Aorta (tissue), 5 donors: ENCODE results near the gene PBX4. TPM values are rescaled to one million over a fixed set of nuclear protein-coding genes. Genes with fewer than 3 reads are reported as not detected.
"Not testable (repeated sequence)": the region's sequence is repeated elsewhere in the genome, so short reads cannot be mapped to it uniquely, and the experiment has no call there.

Source experiments
- ATAC-seq: fragments of 200-7000 bp; cut with Tn5 transposase; one replicate; pipeline ENCODE4 v1.9.1; 2022; ENCODE audit warnings: moderate library complexity; ENCODE audit not compliant: low FRiP score
- DNase-seq, 2 donors: peaks; one replicate each; pipeline ENCODE4 v3.0.0-alpha.2; 2020
- H3K27ac ChIP-seq, 2 donors: one replicate each; pipeline ENCODE4 v1.5.1; 2013; ENCODE audit warnings: low read length in 2 of 2, mild to moderate bottlenecking in 2 of 2, moderate library complexity in 2 of 2, control low read depth in 1 of 2, inconsistent platforms in 1 of 2, low read depth in 1 of 2
- H3K27me3 ChIP-seq, 2 donors: one replicate each; pipeline ENCODE4 v1.6.1; 2013; ENCODE audit warnings: control low read depth in 1 of 2, low read length in 1 of 2, mild to moderate bottlenecking in 1 of 2, moderate library complexity in 1 of 2; ENCODE audit not compliant: insufficient read depth in 2 of 2, control insufficient read depth in 1 of 2
- H3K36me3 ChIP-seq, 2 donors: one replicate each; pipeline ENCODE4 v1.6.1; 2013; ENCODE audit warnings: control low read depth in 1 of 2, low read length in 1 of 2, mild to moderate bottlenecking in 1 of 2; ENCODE audit not compliant: insufficient read depth in 2 of 2, control insufficient read depth in 1 of 2
- H3K4me1 ChIP-seq, 2 donors: one replicate each; pipeline ENCODE4 v1.6.1; 2013; ENCODE audit warnings: low read length in 2 of 2, control low read depth in 1 of 2, mild to moderate bottlenecking in 1 of 2, moderate library complexity in 1 of 2; ENCODE audit not compliant: insufficient read depth in 2 of 2, control insufficient read depth in 1 of 2
- H3K4me3 ChIP-seq, 2 donors: one replicate each; pipeline ENCODE4 v1.5.1; 2013; ENCODE audit warnings: low read length in 2 of 2, control low read depth in 1 of 2, mild to moderate bottlenecking in 1 of 2
- H3K9me3 ChIP-seq: one replicate; pipeline ENCODE4 v1.6.1; 2013; ENCODE audit warnings: mild to moderate bottlenecking, low read length; ENCODE audit not compliant: control insufficient read depth
- WGBS, 2 donors: extraction: QIAGEN DNeasy Blood & Tissue Kit; methylation state at CpG; one replicate each; pipeline ENCODE4 v1.1.7; 2013; 5-methylcytosine and 5-hydroxymethylcytosine counted together
- intact Hi-C, 2 donors: fragments of 100-400 bp; cut with DNase I; formaldehyde crosslinking; loops; one replicate each; pipeline versions ENCODE4 v1.14.2 to v1.15.0; 2022
- long read RNA-seq, 2 donors: library from polyadenylated mRNA; unstranded; transcript quantifications; one replicate each; pipeline ENCODE4 v2.0.0, GENCODE V29; 2020 to 2021
- polyA plus RNA-seq, 2 donors: library from polyadenylated mRNA; stranded (reverse); fragments of 200-250 nt; gene quantifications; one replicate each; pipeline ENCODE4 v1.2.3, GENCODE V29; 2013
- total RNA-seq, 2 donors: library from RNA; stranded (reverse); fragmentation: NEBNext Ultra II Directional; extraction: Animal tissue kit (Norgen Biotek cat#: 25700); gene quantifications; one replicate each; pipeline ENCODE4 v1.2.1, GENCODE V29; 2021
- donor health status: healthy with polysubstance abuse.
- donor health status: Bipolar disorder and iron deficiency.
- donor health status: DM: no; HTN: no; CAD: no.
- donor health status: DM: no; HTN: no; CAD: no.
- donor health status: DM: yes; HTN: yes; CAD: no.

PBX4 gene, protein sequence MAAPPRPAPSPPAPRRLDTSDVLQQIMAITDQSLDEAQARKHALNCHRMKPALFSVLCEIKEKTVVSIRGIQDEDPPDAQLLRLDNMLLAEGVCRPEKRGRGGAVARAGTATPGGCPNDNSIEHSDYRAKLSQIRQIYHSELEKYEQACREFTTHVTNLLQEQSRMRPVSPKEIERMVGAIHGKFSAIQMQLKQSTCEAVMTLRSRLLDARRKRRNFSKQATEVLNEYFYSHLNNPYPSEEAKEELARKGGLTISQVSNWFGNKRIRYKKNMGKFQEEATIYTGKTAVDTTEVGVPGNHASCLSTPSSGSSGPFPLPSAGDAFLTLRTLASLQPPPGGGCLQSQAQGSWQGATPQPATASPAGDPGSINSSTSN
- total RNA-seq = 1 to 10 TPM in 1 of 2 donors, under 1 TPM in 1; 0.65 to 1.4 TPM
- 1 to 10 TPM in 1 of 2 donors, not detected in 1; 1.5 TPM for polyA plus RNA-seq
- long read RNA-seq, donor 1 = 0 reads
- long read RNA-seq, donor 2, partial matches to known transcripts = 0 of 1 reads
- long read RNA-seq, donor 2, other reads (novel, unspliced or antisense) = 1 of 1 reads

DNA sequence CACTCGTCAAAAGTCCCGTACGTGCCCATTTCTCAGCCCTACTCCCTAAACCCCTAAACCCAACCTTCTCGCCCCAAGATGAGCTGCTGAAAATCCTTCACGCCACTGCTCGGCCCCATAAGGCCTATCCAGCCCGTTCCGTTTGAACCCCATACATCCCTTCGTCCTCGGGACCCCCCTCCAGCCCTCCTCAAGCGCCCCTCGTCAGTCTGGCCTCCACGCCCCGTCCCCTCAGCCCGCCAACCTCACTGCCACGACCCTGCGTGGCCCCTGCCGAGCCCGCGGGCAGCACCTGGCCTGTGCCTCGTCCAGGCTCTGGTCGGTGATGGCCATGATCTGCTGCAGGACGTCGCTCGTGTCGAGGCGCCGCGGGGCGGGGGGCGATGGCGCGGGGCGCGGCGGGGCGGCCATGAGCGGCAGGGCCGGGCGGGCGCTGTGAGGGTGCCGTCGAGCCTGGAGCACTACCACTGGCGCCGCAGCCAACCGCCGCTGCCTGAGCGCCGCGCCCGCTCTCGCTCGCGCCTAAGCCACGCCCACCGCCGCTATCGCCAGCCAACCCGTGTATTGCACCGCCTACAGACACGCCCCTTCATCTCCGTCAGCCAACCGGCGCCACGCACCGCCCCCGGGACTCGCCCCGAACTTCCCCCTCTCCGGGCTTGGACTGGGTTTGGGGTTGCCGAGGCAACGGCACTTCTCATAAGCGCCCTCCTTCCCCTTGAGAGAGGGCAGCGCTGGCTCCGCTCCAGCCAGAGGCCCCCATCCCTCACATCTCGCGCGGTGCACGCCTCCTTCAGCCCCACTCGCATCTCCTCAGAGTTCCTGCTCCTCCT, at the start of gene PBX4:
TSS of gene PBX4 (minus strand) at position 469 of the 833 bp plus-strand sequence. CDS start at position 411, 58 bp downstream.
- Histone ChIP-seq H3K4me3 (no peak within 1 kb of the TSS), H3K4me1 (no peaks in the 10 kb centered on the region), H3K9me3 (no peaks in the 10 kb centered on the region), H3K27me3 (no peaks in the 10 kb centered on the region), H3K36me3 (no peaks in the 10 kb centered on the region), H3K27ac (no peak within 1 kb of the TSS)
- DNase-seq = peak; percentile 96 to 97
- intact Hi-C loops = no loop called here
- 5 to 6% methylated on average over 54 to 80 of the region's 80 CpGs for WGBS, 2 donors
- ATAC-seq = peak; percentile 96

DNA sequence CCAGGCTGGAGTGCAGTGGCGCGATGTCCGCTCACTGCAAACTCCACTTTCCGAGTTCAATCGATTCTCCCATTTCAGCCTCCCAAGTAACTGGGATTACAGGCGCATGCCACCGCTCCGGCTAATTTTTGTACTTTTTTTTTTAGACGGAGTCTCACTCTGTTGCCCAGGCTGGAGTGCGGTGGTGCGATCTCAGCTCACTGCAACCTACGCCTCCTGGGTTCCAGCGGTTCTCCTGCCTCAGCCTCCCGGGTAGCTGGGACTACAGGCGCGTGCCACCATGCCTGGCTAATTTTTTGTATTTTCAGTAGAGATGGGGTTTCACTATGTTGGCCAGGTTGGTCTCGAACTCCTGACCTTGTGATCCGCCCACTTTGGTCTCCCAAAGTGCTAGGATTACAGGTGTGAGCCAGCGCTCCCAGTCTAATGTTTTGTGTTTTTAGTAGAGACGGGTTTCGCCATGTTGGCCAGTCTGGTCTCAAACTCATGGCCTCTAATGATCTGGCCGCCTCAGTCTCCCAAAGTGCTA, 47.0 kb upstream of the PBX4 start:
- not testable (repeated sequence) for H3K27ac ChIP-seq, H3K9me3 ChIP-seq, H3K4me3 ChIP-seq, H3K27me3 ChIP-seq, H3K4me1 ChIP-seq, DNase-seq, ATAC-seq, H3K36me3 ChIP-seq
- intact Hi-C loops = loop anchor here in 1 of 2 donors (5.0 to 10.0 kb wide), 2 partner anchors 67 to 159 kb away; partner anchors contain the start of genes ZNF14 and ZNF506
- WGBS, 2 donors = 97% methylated on average over 22 of the region's 22 CpGs

DNA sequence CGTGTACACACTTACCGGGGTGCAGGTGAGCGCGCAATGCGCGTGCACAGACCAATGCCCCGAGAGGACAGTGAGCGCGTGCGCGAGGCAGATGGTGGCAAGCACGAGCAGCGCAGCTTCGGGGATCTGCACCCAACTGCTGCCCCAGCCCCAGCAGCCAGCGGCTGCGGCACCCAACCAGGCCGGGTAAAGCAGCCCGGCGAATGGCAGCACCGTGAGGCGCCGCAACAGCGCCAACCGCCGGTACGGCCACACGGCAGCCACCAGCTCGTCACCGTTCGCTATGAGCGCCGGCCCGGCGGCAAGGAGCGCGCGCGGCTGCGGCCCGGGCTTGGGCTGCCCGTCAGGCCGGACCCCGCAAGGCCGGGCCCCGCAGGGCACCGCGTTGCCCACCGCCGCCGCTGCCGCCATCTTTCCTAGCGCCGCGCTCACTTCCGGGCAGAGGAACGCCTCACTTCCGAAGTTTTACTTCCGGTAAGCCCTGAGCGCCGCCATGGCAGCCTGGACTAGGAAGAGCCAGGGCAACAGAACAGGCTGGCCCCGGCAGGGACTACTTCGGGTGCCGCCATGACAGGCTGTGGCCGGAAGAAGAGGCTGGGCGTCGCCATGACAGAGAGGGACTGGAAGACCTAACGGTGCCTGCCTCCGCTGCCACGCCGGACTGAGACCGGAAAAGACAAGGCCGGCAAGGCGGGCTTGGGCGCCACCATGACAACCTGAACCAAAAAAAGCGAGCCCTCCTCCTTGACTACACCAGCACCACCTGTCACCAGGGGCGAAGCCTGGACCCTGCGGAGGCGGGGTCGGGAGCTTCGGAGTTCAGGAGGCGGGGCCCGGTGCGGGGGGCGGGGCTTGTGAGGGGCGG, 45.0 kb upstream of the PBX4 start, which contains the start of gene ATP13A1:
TSS of gene ATP13A1 (minus strand) at position 421 of the 865 bp plus-strand sequence. CDS start at position 411, 10 bp downstream.
- 0 to 1% methylated on average over 70 to 85 of the region's 85 CpGs for WGBS, 2 donors
- peak; percentile 98 for ATAC-seq
- Histone ChIP-seq H3K4me1 (peaks cover 0 to 1% of the 10 kb centered on the region in 2 donors), H3K36me3 (no peaks in the 10 kb centered on the region), H3K9me3 (no peaks in the 10 kb centered on the region), H3K27ac (peak within 1 kb of the TSS in 1 of 2 donors; percentile 55), H3K4me3 (peak within 1 kb of the TSS; percentile 87 to 96), H3K27me3 (no peaks in the 10 kb centered on the region)
- DNase-seq = peak; percentile 98
- intact Hi-C loops = loop anchor here in 1 of 2 donors (1.0 to 10.0 kb wide), 3 partner anchors 20 to 161 kb away; partner anchors contain the start of genes GMIP and ZNF506

DNA sequence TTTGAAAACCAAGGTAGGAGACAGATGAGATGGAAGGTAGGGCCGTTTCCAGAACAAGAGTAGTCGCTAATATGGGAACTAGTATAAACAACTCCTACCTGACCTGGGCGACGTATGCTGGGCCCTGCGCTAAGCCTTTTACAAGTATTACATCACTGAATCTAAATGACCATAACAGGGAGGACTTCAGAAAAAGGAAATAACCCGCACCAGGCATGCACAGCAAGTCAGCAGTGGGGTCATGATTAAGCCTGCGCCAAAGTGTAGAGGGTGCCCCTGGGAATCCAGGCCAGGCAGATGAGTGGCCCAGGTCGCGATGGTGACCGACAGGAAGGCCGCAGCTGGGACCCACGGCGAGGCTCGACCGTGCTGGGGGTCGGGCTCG, 44.4 kb upstream of the PBX4 start:
- no peaks in the 10 kb centered on the region for H3K9me3 ChIP-seq
- no peak for DNase-seq
- H3K27ac ChIP-seq = peak overlapping the region in 1 of 2 donors; percentile 55
- 6 to 8% methylated on average over 16 to 17 of the region's 17 CpGs for WGBS, 2 donors
- intact Hi-C loops = loop anchor here in 1 of 2 donors (1.0 to 10.0 kb wide), 3 partner anchors 20 to 162 kb away; partner anchors contain the start of genes GMIP and ZNF506
- peaks cover 0 to 1% of the 10 kb centered on the region in 2 donors for H3K4me1 ChIP-seq
- H3K36me3 ChIP-seq = peaks cover 0 to under 1% of the 10 kb centered on the region in 2 donors
- peak overlapping the region; percentile 87 to 96 for H3K4me3 ChIP-seq
- ATAC-seq = no peak
- H3K27me3 ChIP-seq = no peaks in the 10 kb centered on the region

DNA sequence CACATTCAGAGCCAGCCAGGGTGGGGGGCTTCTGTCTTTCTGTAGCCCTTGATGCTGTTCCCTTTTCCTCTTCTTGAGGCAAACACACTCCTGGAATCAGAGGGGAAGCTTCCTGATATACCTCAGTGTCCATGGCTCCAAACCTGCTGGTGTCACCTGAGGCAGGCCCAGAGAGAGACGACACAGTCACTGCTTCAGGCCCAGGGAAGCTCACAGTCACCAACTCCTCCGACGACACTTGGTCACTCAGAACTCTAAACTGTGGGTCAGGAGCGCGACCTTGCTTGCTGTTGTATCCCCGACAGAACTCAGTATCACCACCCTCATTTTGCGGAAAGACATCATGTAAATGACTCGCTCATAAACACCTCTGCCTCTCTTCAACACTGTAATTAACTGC, 43.9 kb upstream of the PBX4 start:
- intact Hi-C loops = loop anchor here in 1 of 2 donors (5.0 to 10.0 kb wide), 2 partner anchors 115 to 162 kb away; partner anchors contain the start of gene ZNF506
- 81% methylated on average over 8 of the region's 8 CpGs for WGBS, 2 donors
- peaks cover 0 to 1% of the 10 kb centered on the region in 2 donors for H3K4me1 ChIP-seq
- H3K36me3 ChIP-seq = peaks cover 1 to 5% of the 10 kb centered on the region in 2 donors
- H3K27me3 ChIP-seq = no peaks in the 10 kb centered on the region
- no peak overlapping the region for H3K27ac ChIP-seq
- ATAC-seq (no peak), DNase-seq (no peak)
- H3K9me3 ChIP-seq = no peaks in the 10 kb centered on the region
- H3K4me3 ChIP-seq = no peak overlapping the region

DNA sequence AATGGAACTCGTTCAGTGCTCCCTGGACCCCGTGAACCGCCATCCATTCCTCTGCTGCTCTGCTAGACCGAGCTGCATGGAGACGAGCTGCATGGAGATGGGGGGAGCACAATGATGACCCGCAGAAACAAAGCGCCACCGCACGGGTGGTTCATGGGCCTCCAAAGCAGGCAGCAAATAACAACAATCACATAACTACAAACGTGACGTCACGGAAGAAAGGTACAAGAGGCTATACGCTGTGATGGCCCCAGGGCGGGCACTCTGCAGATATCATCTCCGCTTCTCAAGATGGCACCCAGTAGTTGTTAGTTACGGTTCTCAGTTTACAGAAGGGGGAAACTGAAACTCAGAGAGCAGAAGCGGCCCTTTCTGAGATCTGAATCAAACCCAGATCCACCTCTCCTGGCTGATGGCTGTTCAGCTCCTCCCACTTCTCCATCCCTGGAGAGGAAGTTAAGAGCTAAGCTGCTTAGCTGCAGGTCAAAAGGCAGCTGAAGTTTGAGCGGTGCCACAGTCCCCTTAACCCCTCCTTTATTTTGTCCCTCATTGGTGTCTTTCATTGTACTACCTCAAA, 43.3 kb upstream of the PBX4 start:
- intact Hi-C loops = loop anchor here in 1 of 2 donors (5.0 to 10.0 kb wide), 2 partner anchors 116 to 163 kb away; partner anchors contain the start of gene ZNF506

DNA sequence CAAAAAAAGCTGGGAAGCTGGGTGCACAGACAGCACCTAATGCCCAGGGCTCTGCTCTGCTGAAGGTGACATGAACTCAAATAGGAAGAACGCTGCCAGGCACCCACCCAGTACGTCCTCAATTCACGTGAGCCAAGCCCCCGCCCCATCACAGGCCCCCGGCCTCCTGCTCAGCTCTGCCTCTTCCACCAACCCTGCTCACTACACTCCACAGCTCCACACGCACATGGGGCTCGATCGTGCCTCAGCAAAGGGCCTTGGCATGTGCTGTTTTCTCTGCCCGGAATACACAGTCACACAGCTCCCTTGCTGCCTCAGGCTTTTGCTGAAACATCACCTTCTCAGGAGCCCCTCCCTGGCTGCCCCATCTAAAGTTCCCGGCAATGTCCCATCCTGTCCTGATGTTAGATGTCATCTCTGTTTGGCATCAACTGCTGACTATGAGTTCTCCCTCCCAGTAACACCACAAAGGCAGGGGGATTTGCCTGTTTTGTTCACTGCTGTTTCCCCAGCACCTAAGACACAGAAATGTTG, 42.7 kb upstream of the PBX4 start:
- H3K27me3 ChIP-seq = no peaks in the 10 kb centered on the region
- peaks cover 0 to 1% of the 10 kb centered on the region in 2 donors for H3K4me1 ChIP-seq
- WGBS, 2 donors = 80 to 85% methylated on average over 10 of the region's 10 CpGs
- no peak overlapping the region for H3K27ac ChIP-seq
- no peaks in the 10 kb centered on the region for H3K9me3 ChIP-seq
- DNase-seq (no peak), ATAC-seq (no peak)
- intact Hi-C loops = loop anchor here in 1 of 2 donors (5.0 to 10.0 kb wide), 2 partner anchors 116 to 164 kb away; partner anchors contain the start of gene ZNF506
- H3K36me3 ChIP-seq = peaks cover 2 to 5% of the 10 kb centered on the region in 2 donors
- no peak overlapping the region for H3K4me3 ChIP-seq

More for the DNA sequence above, 43.3 kb upstream of the PBX4 start:
- Histone ChIP-seq H3K4me3 (no peak overlapping the region), H3K9me3 (no peaks in the 10 kb centered on the region), H3K36me3 (peaks cover 2 to 5% of the 10 kb centered on the region in 2 donors), H3K27me3 (no peaks in the 10 kb centered on the region), H3K4me1 (peaks cover 0 to 1% of the 10 kb centered on the region in 2 donors), H3K27ac (no peak overlapping the region)
- no peak for DNase-seq
- no peak for ATAC-seq
- WGBS, 2 donors = 78 to 79% methylated on average over 18 of the region's 18 CpGs
